NCI-H345 treated with DMSO at 0.1 percent for 48 hours (cell line): ENCODE measurements around the gene KRT74.

ENCODE experiments used
- DNase-seq: peaks from one replicate; lab custom pipeline; 2025; ENCODE audit not compliant: unreplicated experiment; lab: John Stamatoyannopoulos, UW

The KRT74 gene

DNA sequence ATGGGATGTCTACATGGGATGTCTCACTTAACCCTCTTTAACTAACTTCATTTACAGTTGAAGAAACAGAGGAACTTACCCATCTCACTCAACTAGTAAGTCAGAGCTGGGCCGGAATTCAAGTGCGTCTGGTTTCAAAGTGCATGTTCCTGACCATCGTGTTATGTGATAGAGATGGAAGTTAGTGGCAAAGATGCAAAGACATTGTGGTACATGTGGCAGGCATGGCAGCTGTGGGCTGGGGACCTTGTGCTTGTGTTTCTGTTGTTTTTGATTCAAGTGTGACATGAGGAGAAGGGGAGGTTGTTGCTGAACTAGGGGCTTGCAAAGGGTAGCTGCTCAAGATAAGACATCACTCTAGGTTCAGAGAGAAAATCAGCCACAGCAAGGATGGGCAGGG is 2.3 kb upstream of the KRT74 start:
- no peak for DNase-seq

DNA sequence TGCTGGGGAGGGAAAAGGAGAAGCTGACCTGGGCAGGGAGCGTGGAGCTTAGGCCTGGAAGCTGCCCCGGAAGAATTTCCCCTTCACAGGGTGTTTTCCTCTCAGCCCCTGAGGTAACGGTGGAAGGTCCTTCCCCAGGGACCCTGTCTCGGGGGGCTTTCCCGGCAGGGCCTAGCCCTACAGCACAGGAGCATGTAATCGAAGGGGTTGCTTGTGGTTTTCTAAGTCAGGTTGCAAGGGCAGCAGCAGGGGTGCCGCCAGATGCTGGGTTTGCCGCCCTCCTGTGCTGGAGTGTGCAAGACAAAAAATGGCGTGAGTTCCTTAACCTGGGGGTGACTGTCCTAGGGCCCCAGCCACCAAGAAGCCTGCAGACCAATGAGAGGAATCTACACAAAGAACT is 1.6 kb upstream of the KRT74 start:
- DNase-seq = no peak

DNA sequence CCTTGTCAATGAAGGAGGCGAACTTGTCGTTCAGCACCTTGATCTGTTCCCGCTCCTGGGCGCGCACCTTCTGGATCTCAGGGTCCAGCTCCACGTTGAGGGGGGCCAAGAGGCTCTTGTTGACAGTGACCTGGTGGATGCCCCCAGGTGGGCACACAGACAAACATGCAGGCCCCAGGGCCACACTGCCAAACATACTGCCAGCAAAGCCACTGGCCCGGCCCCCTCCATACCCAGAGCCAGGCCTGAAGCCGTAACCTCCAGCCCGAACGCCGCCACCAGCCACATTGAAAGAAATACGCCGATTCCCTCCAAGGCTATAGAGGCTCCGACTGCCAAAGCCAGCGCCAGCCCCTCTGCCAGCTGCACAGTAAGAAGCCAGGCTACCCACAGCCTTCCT is 337 bp downstream of the KRT74 start:
- no peak for DNase-seq

DNA sequence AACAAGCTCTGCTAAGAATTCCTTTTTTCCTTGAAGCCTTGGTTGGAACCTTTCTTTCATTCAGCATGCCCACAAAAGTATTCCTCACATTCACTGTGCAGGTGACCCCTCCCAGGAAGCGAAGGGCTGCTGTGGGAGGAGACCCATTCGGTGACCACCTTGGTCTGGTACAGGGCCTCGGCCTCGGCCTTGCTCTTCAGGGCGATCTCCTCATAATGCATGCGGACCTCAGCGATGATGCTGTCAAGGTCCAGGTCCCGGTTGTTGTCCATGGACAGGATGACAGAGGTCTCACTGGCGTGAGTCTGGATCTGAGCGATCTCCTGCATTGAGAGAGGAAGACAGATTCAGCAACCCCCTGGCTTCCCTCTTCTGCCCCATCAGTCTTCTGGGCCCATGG is 3.1 kb downstream of the KRT74 start:
- no peak for DNase-seq

GRCh38 chr12:52568111-52568510 is 5.5 kb downstream of the KRT74 start:
- DNase-seq = no peak

- DNase-seq = no peak
Observed at GRCh38 chr12:52566847-52567291, 6.8 kb downstream of the KRT74 start.

DNA sequence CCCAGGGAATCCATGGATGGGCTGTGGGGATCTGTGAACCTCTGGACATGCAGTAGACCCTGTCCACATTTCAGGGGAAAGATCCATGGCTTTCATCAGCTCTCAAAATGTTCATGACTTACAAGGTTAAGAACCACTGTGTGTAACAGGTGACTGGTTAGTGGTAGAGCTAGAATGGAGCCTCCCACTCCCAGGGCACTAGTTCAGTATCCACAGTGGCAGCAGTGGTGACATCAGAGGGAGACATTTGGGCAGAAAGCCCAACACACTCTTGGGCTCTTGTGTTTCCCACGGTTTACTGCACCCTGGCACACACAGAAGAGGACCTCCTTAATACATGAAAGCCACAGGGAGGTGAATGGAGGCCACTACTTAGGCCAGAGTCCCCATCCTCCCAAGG is 9.1 kb downstream of the KRT74 start:
- no peak for DNase-seq

- DNase-seq = no peak
Observed at GRCh38 chr12:52561880-52562449, 11.7 kb downstream of the KRT74 start.

DNA sequence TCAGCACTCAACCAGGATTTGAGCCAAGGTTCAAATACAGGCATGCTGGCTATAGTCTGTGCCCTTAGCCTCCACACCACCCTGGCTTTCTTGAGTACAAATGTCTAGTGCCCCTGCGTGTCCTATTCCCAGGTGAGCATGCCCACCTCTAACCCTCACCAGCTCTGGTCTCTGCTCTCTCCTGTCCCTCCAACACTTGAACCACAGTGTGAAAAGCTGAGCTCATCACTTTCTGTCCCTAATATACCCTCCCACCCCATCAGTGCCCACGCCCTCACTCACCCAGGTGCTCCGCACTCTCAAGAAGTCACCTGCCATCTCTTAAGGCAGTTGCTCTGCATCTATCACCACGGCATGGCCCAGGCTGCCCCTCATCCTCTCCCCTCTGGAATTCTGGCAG is 13.7 kb downstream of the KRT74 start:
- no peak for DNase-seq

DNA sequence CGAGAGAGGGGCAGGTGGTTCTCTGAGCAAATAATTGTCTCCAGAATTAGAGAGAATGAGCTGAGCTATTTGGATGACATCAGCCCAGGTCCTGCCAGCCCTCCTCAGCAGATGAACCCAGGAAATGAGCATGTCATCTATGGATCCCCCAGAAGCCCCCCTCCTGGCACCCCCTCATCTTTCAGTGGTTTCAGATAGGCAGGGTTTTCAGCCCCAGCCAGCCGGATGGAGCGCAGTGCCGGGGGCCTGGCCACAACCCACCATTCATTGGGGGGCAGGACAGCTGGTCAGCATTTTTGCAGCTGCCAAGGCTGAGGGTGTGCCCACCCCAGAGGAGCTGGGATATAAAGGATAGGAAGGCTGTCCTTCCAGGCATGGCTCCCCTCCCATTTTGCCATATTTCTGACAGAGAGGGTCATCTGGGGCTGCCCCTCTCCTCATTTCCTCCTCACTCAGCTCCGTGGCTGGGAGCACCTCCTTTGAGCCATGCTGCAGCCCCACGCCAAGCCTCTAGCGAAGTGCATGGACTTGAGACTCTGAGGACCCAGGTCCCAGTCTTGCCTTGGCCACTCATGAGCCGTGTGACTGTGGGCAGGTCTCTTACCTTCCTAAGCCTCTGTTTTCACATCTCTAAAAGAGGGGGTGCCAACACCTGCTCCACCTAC is 14.7 kb downstream of the KRT74 start:
- DNase-seq = no peak

DNA sequence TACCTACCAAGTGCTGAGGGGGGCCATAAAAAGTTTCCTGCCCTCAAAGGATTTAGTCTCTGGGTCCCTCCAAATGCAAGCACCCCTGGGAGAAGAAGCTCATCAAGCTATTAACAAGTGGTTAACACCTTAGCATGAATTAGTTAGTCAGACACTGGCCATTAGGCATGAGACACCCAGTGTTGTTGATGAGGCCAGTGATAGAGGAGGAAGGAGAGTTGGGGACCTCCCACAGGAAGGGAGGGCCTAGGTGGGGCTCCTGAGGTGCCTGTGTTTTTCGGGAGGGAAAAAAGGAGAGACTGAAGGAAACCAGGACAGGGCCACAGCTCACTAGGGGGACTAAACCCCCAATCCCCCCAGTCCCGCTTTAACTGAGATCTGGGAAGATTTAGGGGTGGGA is 16.2 kb downstream of the KRT74 start:
- DNase-seq = no peak

- no peak for DNase-seq
Observed at GRCh38 chr12:52555577-52555976, 18.1 kb downstream of the KRT74 start.

DNA sequence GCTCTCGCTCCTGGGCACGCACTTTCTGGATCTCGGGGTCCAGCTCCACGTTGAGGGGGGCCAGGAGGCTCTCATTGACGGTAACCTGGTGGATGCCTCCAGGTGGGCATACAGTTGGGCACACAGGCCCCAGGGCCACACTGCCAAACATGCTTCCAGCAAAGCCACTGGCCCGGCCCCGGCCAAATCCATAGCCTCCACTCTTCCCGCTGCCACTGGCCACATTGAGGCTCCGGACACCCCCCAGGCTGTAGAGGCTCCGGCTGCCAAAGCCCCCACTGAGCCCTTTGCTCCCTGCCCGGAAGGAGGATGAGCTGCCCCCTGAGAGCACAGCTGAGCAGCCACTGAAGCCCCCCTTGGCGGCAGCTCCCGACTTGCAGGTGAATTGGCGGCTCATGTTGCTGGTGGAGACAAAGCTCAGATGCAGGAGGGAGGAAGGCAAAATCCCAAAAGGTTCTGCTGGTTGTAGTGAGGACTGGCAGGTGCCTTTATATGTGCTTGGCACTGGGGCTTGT is 20.9 kb downstream of the KRT74 start, which contains the start of gene KRT71:
TSS of gene KRT71 (minus strand) at position 465 of the 515 bp plus-strand sequence. CDS start at position 397, 68 bp downstream.
- no peak for DNase-seq

DNA sequence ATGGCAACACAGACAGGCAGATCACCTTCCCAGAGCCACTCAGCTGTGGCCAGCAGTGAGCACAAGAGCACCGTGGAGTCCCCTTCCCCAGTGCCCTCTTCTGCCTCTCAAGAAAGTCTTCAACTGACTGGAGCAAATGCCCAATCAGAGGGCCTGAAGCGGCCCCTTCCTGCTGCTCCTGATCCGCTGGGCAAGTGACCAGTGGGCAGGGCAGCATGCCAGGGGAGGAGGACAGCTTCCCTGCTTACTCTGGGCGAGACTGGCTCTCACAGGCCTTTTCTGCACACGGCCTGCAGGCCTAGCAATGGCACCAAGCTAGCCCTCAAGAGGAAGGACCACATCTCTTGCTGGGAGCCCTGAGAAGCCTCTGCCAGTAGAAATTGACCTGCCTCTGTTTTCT is 21.6 kb downstream of the KRT74 start:
- no peak for DNase-seq

DNA sequence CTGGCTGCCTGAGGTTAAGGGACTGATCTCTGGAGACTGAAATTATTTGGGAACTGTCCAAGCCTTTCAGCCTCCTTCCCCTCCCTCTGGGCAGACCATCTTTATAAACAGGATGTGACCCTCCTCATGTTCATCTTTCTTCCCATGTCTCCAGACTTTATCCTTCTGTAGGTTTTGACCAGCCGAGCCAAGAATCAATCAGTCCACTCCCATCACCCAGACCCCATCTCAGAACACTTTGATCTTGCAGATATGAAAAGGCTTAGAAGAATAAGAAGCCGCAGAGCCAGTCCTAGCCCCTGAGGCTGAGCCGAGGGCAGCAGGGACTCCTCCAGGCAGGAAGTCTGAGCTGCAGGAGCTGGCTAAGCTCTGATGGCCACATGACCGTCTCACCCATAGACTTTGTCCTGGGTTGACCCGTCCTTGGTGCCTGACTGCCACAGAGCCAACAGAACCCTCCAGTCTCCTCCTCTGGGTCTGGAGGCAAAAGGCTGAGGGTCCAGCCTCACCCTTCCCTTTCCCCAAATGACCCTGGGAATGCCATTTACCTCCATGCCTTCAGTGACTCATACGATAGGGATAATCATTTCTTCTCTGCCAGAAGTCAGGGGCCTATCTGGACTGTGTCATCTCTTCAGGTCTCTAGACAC is 22.3 kb downstream of the KRT74 start:
- DNase-seq = no peak

DNA sequence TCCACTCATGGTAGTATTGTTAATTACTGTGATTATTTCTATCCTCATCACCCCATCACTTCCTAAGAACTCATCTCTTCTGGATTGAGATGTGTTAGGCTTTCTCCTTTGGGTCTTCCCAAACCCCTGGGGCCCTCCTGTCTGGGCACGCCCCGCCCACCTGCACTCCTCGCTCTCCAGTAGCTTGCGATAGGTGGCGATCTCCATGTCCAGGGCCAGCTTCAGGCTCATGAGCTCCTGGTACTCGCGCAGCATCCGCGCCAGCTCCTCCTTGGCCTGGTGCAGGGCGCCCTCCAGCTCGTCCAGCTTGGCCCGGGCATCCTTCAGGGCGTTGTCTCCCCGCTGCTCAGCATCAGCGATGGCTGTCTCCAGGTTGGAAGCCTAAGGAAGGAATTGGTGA is 27.5 kb downstream of the KRT74 start:
- no peak for DNase-seq

DNA sequence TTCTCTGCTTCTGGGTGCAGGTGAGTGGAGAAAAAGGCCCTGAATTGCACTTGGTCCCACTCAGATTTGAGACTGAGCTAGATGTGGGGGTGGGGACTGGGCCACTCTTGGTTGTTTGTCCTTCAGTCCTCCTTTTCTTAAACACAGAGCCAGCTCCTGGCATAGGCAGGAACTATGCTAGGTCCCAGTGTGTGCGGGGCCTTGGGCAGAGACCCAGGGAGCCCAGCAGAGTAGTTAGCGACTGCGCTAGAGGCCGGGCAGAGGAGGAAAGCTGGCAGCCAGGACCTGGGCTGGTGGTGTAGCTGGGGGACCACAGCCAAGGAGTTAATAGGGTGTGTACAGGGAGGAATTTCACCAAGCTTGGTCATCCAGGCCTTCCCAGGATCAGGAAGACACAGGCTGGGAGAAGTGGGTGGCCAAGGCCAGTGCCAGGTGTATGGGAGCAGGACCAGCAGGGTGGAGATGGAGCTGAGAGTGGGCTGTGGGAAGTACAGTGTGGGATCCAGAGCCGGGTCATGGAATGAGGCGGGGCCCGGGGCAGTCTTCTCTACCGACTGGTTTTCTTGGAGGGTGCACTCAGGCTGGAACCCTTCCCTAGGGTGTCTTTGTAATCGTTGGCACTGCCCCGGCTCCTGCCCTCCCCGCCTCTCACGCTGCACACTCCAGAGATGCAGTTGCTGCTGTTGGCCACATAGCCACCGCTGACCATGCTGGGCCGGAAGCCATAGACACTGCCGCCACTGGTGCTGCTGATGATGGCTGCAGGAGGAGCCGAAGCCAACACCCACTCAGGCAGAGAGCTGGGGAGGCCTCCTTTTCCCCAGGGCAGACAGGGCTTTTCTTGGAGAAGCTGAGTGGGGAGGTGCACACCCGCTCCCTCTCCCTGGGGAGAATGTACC is 29.4 kb downstream of the KRT74 start:
- DNase-seq = no peak

DNA sequence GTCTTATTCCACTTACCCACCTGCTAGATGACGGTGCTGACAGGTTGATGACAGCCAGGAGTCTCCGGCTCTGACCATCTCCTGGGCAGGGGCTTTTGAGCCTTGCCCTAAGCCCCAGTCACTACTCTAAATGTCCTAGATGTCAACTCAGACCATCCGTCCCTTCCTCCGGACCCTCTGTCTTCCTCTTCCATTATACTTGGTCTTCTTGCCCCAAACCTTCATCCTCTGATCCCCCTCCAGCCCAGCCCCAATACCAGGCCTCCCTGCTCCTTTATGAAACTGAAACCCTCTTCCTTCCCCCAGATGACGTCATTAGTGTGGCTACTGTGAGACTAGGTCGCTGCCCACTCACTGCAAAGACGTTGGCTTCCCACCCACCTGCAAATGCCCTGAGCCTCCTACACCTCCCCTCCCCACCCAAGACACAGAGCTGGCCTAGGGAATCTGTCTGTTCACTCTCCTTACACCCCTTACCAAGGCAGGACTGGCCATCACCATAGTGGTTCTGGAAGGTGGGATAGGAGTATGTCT is 30.8 kb downstream of the KRT74 start:
- DNase-seq = no peak

DNA sequence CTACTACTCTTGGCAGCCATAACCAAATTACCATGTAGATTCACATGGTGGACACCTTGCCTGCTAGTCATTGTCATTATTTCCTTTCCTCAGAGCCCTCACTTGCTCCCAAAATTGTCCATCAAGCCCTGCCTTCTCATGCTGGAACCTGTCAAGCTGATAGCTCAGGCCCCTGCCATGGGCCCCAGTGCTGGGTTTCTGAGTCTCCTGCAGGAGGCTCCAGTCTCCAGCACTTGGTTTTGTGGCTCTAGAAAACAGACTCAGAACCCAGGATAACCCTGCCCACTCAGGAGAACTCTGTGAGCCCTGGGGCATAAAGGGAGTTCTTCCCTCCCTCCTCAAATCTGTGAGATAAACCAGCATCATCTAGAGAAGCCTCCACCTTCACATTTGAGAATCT is 31.5 kb downstream of the KRT74 start:
- no peak for DNase-seq

DNA sequence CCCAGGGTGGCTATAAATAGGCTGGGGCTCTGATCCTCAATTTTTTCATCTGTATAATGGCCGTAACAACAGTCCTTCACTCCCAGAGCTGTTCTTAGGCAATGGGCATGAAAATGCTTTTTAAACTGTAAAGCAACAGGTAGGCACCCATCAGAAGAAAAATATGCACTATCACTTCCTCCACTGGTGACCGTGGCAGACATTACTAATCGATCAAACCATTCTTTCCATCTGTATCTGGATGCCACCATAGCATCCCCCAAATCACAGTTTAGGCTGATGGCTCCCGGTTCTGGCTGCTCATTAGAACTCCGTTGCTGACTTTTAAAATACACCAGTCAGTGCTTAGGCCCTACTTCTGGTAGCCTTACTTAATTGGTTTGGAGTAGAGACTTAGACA is 31.9 kb downstream of the KRT74 start:
- no peak for DNase-seq

DNA sequence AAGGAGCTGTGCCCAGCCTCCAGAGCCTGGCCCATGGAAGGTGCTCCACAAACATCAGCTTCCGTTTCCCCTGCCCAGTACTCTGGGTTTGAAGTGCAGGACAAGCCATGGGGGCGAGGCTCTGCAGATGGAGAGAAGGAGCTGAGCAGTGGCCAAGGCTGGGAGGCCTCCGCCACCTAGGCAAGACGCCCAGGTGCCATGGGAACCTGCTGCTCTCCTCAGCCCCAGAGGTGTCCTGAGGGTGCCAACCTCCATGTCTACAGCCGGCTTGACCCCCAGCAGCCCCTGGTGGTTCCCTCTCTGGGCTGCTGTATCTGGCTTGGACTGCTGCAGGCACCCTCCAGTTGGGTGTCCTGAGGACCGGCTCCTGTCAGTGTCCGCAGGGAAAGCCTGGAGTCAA is 33.1 kb downstream of the KRT74 start:
- no peak for DNase-seq
